Cerebellar nuclear complex (tissue), 1 donor: ENCODE results near the gene IL36RN.

Experiments
- DNase-seq, 2 experiments: peaks; one replicate each; lab custom pipeline; 2025; lab: John Stamatoyannopoulos, UW

The IL36RN gene

GRCh38 chr2:113058998-113059960, at the start of gene IL36RN:
TSS of gene IL36RN (plus strand) at chr2:113059198. CDS start at chr2:113059439, 241 bp downstream.
- no peak for DNase-seq

- no peak for DNase-seq
These were observed 49.4 kb upstream of the IL36RN start for GRCh38 chr2:113009622-113010021.

- no peak for DNase-seq
These were observed 48.9 kb upstream of the IL36RN start for GRCh38 chr2:113010088-113010487.

GRCh38 chr2:113011108-113011507, 47.9 kb upstream of the IL36RN start:
- DNase-seq = no peak

GRCh38 chr2:113012436-113013335, 46.3 kb upstream of the IL36RN start:
- DNase-seq = no peak

GRCh38 chr2:113013336-113013661, 45.7 kb upstream of the IL36RN start:
- no peak for DNase-seq

GRCh38 chr2:113014067-113014466, 44.9 kb upstream of the IL36RN start:
- no peak for DNase-seq

GRCh38 chr2:113015042-113015441, 44.0 kb upstream of the IL36RN start:
- no peak for DNase-seq

GRCh38 chr2:113015655-113016054, 43.3 kb upstream of the IL36RN start:
- no peak for DNase-seq

- no peak for DNase-seq
These were observed 40.5 kb upstream of the IL36RN start for GRCh38 chr2:113018509-113018908.

GRCh38 chr2:113021312-113021711, 37.7 kb upstream of the IL36RN start:
- no peak for DNase-seq

- DNase-seq = no peak
These were observed 34.2 kb upstream of the IL36RN start for GRCh38 chr2:113024764-113025163.

- no peak for DNase-seq
These were observed 33.3 kb upstream of the IL36RN start for GRCh38 chr2:113025737-113026136.

GRCh38 chr2:113027691-113028090, 31.3 kb upstream of the IL36RN start:
- DNase-seq = no peak

- no peak for DNase-seq
These were observed 30.9 kb upstream of the IL36RN start for GRCh38 chr2:113028112-113028511.

- DNase-seq = no peak
These were observed 26.3 kb upstream of the IL36RN start for GRCh38 chr2:113032737-113033136.

- DNase-seq = no peak
These were observed 25.0 kb upstream of the IL36RN start for GRCh38 chr2:113034016-113034415.

- DNase-seq = no peak
These were observed 22.2 kb upstream of the IL36RN start for GRCh38 chr2:113036763-113037162.

GRCh38 chr2:113038291-113038690, 20.7 kb upstream of the IL36RN start:
- no peak for DNase-seq

- no peak for DNase-seq
These were observed 19.8 kb upstream of the IL36RN start for GRCh38 chr2:113039158-113039557.

GRCh38 chr2:113039719-113040118, 19.3 kb upstream of the IL36RN start:
- DNase-seq = no peak

GRCh38 chr2:113041871-113042270, 17.1 kb upstream of the IL36RN start:
- DNase-seq = no peak

- no peak for DNase-seq
These were observed 12.5 kb upstream of the IL36RN start for GRCh38 chr2:113046465-113046864.
